Amniotic stem cell (primary cell): ENCODE measurements around the gene KIAA0825.
"Not testable (repeated sequence)": the region's sequence is repeated elsewhere in the genome, so short reads cannot be mapped to it uniquely, and the experiment has no call there.

ENCODE experiments used
- DNase-seq: peaks from one replicate; lab custom pipeline; 2025; lab: John Stamatoyannopoulos, UW

The KIAA0825 gene

GRCh38 chr5:94577466-94578245 is 40.7 kb downstream of the KIAA0825 start:
- DNase-seq: no peak

DNA sequence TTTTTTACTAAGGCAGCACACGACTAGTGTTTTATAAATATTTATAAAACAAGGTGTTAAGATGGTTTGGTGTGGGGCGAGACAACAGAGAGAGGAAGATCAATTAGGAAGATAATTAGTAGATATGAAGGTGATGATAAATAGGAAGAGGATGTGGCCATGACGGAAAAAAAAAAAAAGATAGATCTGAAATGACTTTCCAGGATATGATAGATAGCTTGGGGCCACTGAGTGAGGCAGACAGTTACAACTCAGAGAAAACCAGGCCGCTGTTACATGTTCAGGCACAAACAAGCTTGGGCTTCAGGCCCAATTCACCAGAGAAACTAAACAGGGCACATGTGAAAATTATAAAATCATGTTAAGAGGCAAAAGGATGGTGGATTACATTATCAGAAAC is 43.2 kb downstream of the KIAA0825 start:
- no peak for DNase-seq

GRCh38 chr5:94573349-94573748 is 45.1 kb downstream of the KIAA0825 start:
- DNase-seq: not testable (repeated sequence)

DNA sequence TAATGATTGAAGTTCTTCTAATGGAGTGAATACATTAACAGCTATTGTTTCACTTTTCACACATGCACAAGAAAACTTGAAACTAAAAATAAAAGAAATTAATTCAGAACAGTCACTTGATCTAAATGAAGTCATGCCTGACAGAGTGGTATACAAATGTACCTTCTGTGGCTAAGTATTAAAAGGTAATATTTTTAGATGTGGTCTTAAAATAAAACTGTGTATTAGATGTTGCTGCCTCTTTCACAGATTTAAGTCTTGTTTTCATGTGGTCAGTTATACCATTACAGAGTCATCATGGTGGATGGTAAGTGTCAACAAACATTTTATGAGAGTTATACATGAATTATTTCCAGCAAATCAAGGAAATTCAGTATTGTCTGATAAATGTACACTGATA is 47.0 kb downstream of the KIAA0825 start:
- no peak for DNase-seq

DNA sequence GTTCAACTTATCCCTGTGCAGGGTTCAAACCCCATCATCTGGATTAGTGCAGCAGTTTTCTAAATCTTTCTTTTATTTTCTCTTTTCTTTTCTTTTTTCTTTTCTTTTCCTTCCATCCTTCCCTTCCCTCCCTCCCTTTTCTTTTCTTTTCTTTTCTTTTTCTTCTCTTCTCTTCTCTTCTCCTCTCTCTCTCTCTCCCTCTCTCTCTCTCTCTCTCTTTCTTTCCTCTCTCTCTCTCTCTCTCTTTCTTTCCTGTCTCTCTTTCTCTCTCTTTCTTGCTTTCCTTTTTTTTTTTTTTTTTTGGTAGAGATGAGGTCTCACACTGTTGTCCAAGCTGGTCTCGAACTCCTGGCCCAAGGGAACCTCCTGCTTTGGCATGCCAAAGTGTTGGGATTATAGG is 53.6 kb downstream of the KIAA0825 start:
- no peak for DNase-seq

- DNase-seq: no peak
Observed at GRCh38 chr5:94562327-94562971, 56.0 kb downstream of the KIAA0825 start.

DNA sequence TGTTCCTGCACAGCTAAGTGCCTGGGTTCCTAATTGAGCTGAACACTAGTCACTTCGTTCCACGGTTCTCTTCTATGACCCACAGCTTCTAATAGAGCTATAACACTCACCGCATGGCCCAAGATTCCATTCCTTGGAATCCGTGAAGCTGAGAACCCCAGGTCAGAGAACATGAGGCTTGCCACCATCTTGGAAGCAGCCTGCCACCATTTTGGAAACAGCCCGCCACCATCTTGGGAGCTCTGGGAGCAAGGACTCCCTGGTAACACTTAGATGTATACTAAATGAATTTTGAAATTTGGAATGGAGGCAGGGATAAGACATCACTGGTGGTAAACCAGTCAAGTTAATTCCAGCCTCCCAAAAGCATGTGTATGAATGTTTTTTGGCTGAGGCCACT is 60.4 kb downstream of the KIAA0825 start:
- DNase-seq: no peak

GRCh38 chr5:94551858-94552257 is 66.5 kb downstream of the KIAA0825 start:
- DNase-seq: no peak

DNA sequence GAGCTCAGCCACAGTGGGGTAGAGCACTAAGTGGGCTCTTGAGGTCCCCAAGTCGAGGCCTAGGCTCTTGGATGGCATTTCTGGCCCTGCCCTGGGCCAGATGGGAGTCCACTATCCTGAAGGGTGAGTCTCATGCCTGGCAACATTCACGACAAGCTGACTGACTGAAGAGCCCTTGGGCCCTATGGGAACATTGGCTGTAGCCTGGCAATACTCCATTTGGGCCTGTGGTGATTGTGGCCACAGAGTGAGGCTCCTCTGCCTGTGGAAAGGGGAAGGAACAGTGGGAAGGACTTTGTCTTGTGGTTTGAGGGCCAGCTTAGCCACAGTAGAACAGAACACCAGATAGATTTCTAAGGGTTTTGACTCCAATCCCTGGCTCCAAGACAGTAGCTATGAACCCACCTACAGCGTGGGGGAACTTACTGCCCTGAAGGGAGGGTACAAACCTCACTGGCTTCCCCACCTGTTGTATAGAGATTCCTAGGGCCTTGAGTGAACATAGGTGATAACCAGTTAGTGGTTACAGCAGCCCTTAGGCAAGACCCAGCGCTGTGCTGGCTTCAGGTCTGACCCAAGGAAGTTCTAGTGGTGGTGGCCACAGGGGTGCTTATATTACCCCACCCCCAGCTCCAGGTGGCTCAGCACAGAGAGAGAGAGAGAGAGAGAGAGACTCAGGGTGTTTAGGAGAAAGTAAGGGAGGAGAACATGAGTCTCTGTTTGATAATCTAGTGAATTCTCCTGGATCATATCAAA is 72.4 kb downstream of the KIAA0825 start:
- DNase-seq: no peak

DNA sequence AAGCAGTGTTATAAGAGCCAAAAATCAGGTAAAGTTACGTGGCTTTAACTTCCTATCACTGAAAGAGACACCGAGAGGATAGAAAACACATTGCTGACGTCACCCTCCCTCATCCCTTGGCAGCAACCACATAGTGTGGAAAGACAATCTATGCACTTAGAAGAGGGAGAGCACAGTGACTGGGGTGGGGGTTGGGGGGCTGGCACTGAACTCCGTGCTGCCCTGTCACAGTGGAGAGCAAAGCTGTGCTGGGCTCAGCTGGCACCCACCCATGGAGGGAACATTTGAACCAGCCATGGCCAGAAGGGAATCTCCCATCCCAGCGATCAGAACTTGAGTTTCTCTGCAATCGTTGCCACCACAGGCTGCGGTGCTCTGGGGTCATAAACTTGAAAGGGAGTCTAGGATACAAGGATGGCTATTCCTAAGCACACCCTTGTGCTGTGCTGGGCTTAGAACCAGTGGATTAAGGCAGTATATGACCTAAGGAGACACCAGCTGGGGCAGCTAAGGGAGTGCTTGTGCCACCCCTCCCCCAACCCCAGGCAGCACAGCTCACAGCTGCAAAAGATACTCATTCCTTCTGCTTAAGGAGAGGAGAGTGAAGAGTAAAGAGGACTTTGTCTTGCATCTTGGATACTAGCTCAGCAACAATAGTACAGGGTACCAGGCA is 73.4 kb downstream of the KIAA0825 start:
- DNase-seq: no peak

DNA sequence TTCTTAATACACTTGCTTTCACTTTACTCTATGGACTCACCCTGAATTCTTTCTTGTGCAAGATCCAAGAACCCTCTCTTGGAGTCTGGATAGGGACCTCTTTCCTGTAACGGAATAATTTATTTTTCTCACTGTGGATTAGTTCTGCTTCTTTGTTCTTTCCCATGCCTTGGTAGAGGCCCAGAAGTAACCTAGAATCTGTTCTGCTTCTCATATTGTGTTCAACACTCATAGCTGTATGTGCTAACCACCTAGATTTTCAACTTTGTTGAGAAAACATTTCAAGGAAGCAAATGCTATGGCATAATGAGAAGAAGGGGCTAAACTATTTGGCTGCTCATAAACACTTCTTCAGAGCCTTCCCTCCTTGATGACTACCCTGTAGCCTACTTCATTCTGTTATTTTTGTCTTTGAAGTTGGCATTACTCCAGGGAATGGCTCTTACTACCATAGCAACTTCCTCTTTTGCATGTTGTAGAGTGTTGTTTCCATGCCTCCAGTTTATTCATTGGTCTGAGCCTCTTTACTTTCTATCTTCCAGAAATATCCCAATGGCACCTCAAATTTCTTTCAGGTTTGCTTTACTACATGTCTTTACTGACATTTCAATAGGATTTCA is 74.3 kb downstream of the KIAA0825 start:
- DNase-seq: no peak

GRCh38 chr5:94540856-94541494 is 77.4 kb downstream of the KIAA0825 start:
- DNase-seq: no peak

GRCh38 chr5:94538260-94538659 is 80.1 kb downstream of the KIAA0825 start:
- DNase-seq: no peak

DNA sequence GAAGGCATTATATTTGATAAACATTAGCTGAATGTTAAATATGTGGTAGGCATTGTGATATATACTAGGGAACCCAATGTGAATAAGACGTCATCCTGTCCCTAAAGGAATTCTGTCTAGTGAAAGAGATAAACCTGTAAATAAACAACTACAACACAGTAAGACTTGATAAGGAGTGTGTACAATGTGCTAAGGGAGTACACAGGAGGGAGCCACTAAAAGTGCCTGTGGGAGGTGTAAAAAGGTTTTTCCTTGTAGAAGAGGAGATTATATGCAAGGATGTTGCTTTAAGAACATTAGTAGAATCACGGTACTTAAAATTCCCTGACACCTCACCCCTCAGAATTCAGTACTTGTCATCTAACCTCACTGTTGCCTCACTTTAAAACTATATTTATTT is 91.7 kb downstream of the KIAA0825 start:
- DNase-seq: no peak

GRCh38 chr5:94524841-94525697 is 93.3 kb downstream of the KIAA0825 start:
- DNase-seq: no peak

- no peak for DNase-seq
Observed at GRCh38 chr5:94523018-94523417, 95.4 kb downstream of the KIAA0825 start.

DNA sequence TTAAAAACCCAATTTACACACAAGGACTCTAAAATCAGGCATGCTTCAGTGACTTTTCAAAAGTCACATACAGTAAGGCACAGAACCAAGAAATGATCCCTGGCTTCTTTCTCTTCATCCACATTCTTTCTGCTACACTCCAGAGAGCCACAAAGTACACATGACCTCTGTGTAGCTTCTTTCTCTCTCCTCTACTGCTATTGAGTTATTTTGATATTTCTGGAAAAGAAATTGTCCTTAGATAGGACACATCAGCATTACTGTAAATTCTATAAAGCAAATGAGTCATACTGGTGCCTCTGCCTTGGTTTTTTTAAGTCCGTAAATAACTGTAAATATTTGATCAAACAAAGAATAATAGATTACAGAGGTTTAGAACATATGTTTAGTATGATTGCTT is 96.3 kb downstream of the KIAA0825 start:
- no peak for DNase-seq

DNA sequence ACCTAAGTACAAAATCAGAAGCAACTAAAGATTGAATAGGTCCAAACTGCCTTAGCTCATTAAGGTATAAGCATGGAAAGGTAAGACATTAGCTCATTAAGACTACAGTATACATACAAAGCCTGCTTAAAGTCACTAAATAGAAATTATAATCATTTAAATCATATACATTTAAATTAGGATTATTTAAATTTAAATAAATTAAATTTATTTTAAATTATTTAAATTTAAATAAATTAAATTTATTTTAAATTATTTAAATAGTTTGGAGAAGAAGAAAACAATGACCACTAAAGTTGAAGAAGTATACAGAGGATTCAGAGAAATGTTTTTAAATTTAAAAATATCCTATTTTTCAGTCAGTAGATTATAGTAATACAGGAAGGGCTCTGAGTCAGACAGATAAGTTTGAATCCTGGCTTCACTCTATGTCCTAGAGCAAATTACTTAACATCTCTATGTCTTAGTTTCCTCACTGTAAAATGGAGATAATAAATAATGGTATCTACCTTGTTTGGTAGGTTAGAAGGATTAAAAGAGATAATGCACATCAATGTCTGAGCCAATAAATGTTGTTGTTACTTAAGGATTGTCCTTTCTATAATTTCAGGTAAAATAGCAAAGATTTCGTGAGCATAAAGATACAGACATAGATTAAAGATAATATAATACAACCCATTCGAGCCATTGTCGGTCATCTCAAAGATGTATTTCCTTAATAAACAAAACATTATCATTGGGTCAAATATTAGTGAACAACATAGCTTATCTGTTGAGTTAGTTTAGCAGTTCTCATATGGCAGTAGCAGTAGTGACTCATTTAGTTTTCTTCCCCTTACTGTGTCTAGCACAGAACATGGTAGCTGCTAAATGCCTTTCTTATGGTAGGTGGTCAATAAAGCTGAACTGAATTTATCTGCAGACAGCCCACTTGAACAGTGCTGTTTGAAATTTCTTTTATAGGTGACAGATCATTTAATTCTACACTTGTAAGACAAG is 100.6 kb downstream of the KIAA0825 start:
- no peak for DNase-seq

GRCh38 chr5:94516148-94516547 is 102.3 kb downstream of the KIAA0825 start:
- DNase-seq: no peak
